ENCODE data around the gene DOK3.

DNA sequence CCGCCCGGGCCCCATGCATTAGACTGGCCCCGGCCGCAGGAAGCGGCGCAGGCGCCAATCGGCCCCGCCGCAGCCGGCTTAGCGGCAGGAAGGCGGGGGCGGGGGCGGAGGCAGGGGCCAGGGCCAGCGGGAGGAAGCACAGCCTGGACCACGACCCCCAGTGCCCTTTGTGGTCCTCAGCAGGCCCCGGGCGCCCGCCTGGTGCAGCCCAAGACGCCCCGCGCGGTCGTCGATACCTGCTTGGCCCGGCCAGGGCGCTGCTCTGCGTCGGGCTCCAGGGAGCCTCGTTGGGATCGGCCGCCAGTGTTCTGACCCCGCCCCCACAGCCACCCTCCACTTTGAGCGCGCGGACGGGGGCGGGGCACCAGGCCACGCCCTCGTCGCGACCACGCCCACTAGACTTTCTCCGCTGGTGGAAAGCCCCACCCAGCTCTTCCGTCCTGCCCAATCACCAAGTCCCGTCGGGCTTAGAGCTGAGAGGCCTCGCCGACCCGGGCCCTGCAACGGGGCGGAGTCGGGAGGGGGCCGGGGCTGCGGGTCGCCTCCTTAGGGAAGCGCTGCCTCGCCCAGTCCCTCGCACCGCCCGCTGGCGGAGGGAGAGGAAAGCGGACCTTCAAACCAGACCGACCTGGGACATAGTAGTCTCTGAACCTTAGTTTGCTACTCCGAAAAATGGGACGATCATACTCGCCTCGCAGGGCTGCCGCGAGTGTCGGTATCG is 12.2 kb downstream of the DOK3 start, which contains the start of gene PDLIM7:
- peak; percentile 94 for TF ChIP-seq POLR2AphosphoS5 (IDR thresholded peaks at IDR 0.05)
- TF ChIP-seq CTCF (IDR thresholded peaks at IDR 0.05; ENCODE audit: poor library complexity, severe bottlenecking): peak; percentile 38
- no peak for TF ChIP-seq RAD21 (conservative IDR thresholded peaks at IDR 0.05)
- TF ChIP-seq EZH2 (IDR thresholded peaks at IDR 0.05; ENCODE audit: borderline replicate concordance, insufficient read depth, low read length, poor library complexity, severe bottlenecking): no peak
- TF ChIP-seq TAF1 (IDR thresholded peaks at IDR 0.05; ENCODE audit: low read depth): peak; percentile 76
- TF ChIP-seq MXI1 (conservative IDR thresholded peaks at IDR 0.05; ENCODE audit: poor library complexity, severe bottlenecking): no peak
- TF ChIP-seq, protein P1, sequence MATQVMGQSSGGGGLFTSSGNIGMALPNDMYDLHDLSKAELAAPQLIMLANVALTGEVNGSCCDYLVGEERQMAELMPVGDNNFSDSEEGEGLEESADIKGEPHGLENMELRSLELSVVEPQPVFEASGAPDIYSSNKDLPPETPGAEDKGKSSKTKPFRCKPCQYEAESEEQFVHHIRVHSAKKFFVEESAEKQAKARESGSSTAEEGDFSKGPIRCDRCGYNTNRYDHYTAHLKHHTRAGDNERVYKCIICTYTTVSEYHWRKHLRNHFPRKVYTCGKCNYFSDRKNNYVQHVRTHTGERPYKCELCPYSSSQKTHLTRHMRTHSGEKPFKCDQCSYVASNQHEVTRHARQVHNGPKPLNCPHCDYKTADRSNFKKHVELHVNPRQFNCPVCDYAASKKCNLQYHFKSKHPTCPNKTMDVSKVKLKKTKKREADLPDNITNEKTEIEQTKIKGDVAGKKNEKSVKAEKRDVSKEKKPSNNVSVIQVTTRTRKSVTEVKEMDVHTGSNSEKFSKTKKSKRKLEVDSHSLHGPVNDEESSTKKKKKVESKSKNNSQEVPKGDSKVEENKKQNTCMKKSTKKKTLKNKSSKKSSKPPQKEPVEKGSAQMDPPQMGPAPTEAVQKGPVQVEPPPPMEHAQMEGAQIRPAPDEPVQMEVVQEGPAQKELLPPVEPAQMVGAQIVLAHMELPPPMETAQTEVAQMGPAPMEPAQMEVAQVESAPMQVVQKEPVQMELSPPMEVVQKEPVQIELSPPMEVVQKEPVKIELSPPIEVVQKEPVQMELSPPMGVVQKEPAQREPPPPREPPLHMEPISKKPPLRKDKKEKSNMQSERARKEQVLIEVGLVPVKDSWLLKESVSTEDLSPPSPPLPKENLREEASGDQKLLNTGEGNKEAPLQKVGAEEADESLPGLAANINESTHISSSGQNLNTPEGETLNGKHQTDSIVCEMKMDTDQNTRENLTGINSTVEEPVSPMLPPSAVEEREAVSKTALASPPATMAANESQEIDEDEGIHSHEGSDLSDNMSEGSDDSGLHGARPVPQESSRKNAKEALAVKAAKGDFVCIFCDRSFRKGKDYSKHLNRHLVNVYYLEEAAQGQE (IDR thresholded peaks at IDR 0.05; ENCODE audit: borderline replicate concordance): peak; percentile 77
- peak; percentile 15 for TF ChIP-seq EP300 (conservative IDR thresholded peaks at IDR 0.05; ENCODE audit: poor library complexity, severe bottlenecking)
- peak; percentile 29 for TF ChIP-seq SMC3 (conservative IDR thresholded peaks at IDR 0.05; ENCODE audit: poor library complexity)

Data from neural cell (in vitro differentiated cells).